Adrenal gland (tissue), 12 donors: ENCODE measurements around the gene RNF2. TPM values are rescaled to one million over a fixed set of nuclear protein-coding genes. Genes with fewer than 3 reads are reported as not detected.

Source experiments
- DNase-seq, 7 donors: peaks; one replicate each; pipeline ENCODE4 v3.0.0-alpha.2; 2019 to 2020
- H3K27ac ChIP-seq, 5 donors: fragments of 200-600 bp; sonication (generic) in 4 of 5; 1 replicate in 3 of 5; 2 replicates in 2 of 5; pipeline versions ENCODE4 v1.5.1 to v1.8.0; 2016 to 2020; ENCODE audit warnings: mild to moderate bottlenecking in 1 of 5
- H3K27me3 ChIP-seq: fragments of 200-600 bp; 2 replicates; pipeline ENCODE4 v1.8.0; 2021
- H3K36me3 ChIP-seq, 2 donors: fragments of 200-600 bp; replicated peaks in 1 of 2; 1 replicate in 1 of 2; 2 replicates in 1 of 2; pipeline versions ENCODE4 v1.5.1 to v1.8.0; 2018 to 2022
- H3K4me1 ChIP-seq, 2 donors: fragments of 200-600 bp; replicated peaks in 1 of 2; 1 replicate in 1 of 2; 2 replicates in 1 of 2; pipeline versions ENCODE4 v1.5.1 to v1.8.0; 2018 to 2021
- H3K4me3 ChIP-seq, 4 donors: fragments of 200-600 bp; sonication (generic) in 3 of 4; one replicate each; pipeline ENCODE4 v1.5.1; 2016 to 2018
- H3K9me3 ChIP-seq, 3 donors: fragments of 200-600 bp; sonication (generic) in 1 of 3; replicated peaks in 1 of 3; 1 replicate in 2 of 3; 2 replicates in 1 of 3; pipeline versions ENCODE4 v1.5.1 to v1.8.0; 2016 to 2021
- POLR2A ChIP-seq, 2 donors: fragments of 450-650 bp; IDR thresholded peaks; one replicate each; pipeline ENCODE4 v1.6.1; 2017; ENCODE audit warnings: antibody characterized with exemption in 2 of 2, mild to moderate bottlenecking in 2 of 2, moderate library complexity in 1 of 2
- WGBS, 4 donors: extraction: QIAGEN DNeasy Blood & Tissue Kit in 2 of 4; methylation state at CpG; one replicate each; pipeline versions ENCODE4 v1.1.5 to v1.1.7; 2013 to 2017; 5-methylcytosine and 5-hydroxymethylcytosine counted together
- intact Hi-C, 2 donors: fragments of 100-400 bp; cut with DNase I; formaldehyde crosslinking; loops; one replicate each; pipeline versions ENCODE4 v1.14.1 to v1.15.0; 2022 to 2023
- polyA plus RNA-seq, 3 donors: library from polyadenylated mRNA; stranded (reverse); fragments of 200-250 nt in 2 of 3; fragments of 350-450 nt in 1 of 3; fragmentation: Illumina TruSeq in 1 of 3; extraction: RNeasy Lipid Tissue Mini Kit (QIAGEN cat#74804) in 1 of 3; gene quantifications; one replicate each; pipeline ENCODE4 v1.2.3, GENCODE V29; 2013 to 2014
- total RNA-seq, 9 donors: library from RNA; depleted of rRNA in 4 of 9; stranded (reverse); fragments of >200 nt in 4 of 9; fragments of 120-200 nt in 1 of 9; fragmentation: NEBNext Ultra II Directional in 1 of 9; extraction: Animal tissue kit (Norgen Biotek cat#: 25700) in 1 of 9; gene quantifications; one replicate each; pipeline versions ENCODE4 v1.1.0 to v1.2.4, GENCODE V29; 2013 to 2023
- TF ChIP-seq, protein P1 (sequence below), 6 experiments: fragments of 450-650 bp in 4 of 6; fragments of 200-600 bp in 2 of 6; sonication (generic) in 1 of 6; IDR thresholded peaks; 1 replicate in 5 of 6; 2 replicates in 1 of 6; pipeline versions ENCODE4 v1.5.1 to v1.8.0; 2016 to 2021; ENCODE audit warnings: antibody characterized with exemption in 6 of 6, mild to moderate bottlenecking in 2 of 6, moderate library complexity in 1 of 6
- donor health status: healthy with polysubstance abuse.
- donor health status: Bipolar disorder and iron deficiency.
- donor health status: DM: yes; HTN: yes; CAD: no.
- donor health status: DM: no; HTN: no; CAD: no.
- donor health status: DM: no; HTN: no; CAD: no.
- donor health status: DM: yes; HTN: yes; CAD: no.

Gene RNF2
- total and polyA plus RNA-seq, 12 donors, result 3.5 to 34.6 (median 18.0) TPM

DNA sequence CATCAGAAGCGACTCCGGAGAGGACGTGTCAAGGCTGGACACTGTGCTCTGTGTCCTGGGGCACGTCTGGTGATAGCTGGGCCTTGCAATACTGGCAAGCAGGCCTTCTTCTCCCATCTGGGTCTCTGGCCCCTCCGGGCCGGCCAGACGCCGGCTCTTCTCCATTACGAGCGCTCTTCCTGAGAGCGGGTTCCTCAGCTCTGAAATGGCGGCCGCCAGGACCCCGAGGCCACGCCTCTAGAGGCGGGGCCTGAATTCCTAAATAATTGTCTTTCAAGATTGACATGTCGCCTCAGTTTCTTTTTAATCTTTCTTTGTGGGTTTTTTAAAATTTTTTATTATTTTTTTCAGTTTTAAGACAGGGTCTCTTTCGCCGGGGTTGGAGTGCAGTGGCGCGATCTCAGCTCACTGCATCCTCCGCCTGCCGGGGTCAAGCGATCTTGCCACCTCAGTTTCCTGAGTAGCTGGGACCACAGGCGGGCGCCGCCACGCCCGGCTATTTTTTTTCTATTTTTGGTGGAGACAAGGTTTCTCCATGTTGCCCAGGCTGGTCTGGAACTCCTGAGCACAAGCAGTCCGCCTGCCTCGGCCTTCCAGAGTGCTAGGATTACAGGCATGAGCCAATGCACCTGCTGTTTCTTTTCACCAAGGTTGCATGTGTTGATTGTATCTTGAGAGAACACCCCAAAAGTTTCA, 9.2 kb downstream of the RNF2 start:
- no peaks in the 10 kb centered on the region for H3K27me3 ChIP-seq
- H3K4me1 ChIP-seq, result peaks cover 18 to 36% of the 10 kb centered on the region in 2 donors
- no peaks in the 10 kb centered on the region for H3K36me3 ChIP-seq
- H3K4me3 ChIP-seq, result no peak overlapping the region
- intact Hi-C loops, result no loop called here
- H3K9me3 ChIP-seq, result no peaks in the 10 kb centered on the region
- DNase-seq, result no peak
- H3K27ac ChIP-seq, result no peak overlapping the region
- WGBS, 4 donors, result 96 to 98% (median 97%) methylated on average over 31 of the region's 31 CpGs
- TF ChIP-seq, protein P1, sequence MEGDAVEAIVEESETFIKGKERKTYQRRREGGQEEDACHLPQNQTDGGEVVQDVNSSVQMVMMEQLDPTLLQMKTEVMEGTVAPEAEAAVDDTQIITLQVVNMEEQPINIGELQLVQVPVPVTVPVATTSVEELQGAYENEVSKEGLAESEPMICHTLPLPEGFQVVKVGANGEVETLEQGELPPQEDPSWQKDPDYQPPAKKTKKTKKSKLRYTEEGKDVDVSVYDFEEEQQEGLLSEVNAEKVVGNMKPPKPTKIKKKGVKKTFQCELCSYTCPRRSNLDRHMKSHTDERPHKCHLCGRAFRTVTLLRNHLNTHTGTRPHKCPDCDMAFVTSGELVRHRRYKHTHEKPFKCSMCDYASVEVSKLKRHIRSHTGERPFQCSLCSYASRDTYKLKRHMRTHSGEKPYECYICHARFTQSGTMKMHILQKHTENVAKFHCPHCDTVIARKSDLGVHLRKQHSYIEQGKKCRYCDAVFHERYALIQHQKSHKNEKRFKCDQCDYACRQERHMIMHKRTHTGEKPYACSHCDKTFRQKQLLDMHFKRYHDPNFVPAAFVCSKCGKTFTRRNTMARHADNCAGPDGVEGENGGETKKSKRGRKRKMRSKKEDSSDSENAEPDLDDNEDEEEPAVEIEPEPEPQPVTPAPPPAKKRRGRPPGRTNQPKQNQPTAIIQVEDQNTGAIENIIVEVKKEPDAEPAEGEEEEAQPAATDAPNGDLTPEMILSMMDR (IDR thresholded peaks at IDR 0.05), result no peak
- TF ChIP-seq POLR2A (IDR thresholded peaks at IDR 0.05), result no peak

DNA sequence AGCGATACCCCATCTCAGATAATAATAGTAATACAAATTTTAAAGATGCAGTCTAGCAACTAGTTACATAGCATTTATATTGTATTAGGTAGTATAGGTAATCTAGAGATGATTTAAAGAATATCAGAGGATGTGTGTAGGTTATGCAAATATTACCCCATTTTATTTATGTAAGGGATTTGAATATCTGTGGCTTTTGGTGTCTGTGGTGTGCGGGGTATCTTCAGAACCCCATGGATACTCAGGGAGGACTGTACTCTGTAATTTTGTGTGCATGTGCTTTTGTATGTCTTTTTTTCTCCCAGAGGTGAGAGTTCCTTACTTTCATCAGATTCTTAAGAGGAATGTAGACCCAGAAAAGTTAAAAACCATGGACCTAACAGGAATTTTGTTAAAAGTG, 12.8 kb downstream of the RNF2 start:
- H3K27me3 ChIP-seq, result no peaks in the 10 kb centered on the region
- H3K4me1 ChIP-seq, result peaks cover 12 to 52% of the 10 kb centered on the region in 2 donors
- no peak overlapping the region for H3K4me3 ChIP-seq
- H3K27ac ChIP-seq, result no peak overlapping the region
- no peak for DNase-seq
- no peak for TF ChIP-seq POLR2A (IDR thresholded peaks at IDR 0.05)
- TF ChIP-seq, protein P1 (IDR thresholded peaks at IDR 0.05), result no peak
- intact Hi-C loops, result no loop called here
- H3K36me3 ChIP-seq, result no peaks in the 10 kb centered on the region
- no peaks in the 10 kb centered on the region for H3K9me3 ChIP-seq
- WGBS, 4 donors, result 87 to 100% (median 90%) methylated on average over 2 of the region's 2 CpGs

DNA sequence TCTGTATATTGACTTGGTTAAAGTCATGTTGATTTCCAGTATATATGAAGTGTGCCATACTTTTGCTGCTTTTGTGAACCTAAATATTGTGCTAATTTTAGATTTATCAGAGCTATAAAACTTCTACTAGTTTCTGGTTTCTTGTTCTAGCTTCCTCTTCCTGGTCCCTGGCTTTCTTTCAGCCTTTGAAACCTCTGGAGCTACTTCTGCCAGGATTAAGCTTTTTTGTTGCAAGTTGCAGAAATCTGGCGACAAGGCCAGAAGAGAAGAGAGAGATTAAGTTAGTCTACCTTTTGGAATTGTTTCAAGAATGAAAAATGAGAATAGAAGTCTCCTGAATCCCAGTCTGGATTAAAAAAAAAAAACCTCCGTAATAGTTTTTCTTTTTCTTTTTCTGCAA, 13.5 kb downstream of the RNF2 start:
- intact Hi-C loops, result no loop called here
- H3K9me3 ChIP-seq, result no peaks in the 10 kb centered on the region
- H3K4me3 ChIP-seq, result peak overlapping the region in 1 of 4 donors; percentile 4
- no peaks in the 10 kb centered on the region for H3K36me3 ChIP-seq
- no peak for DNase-seq
- H3K27me3 ChIP-seq, result no peaks in the 10 kb centered on the region
- 28 to 41% (median 33%) methylated on average over 2 of the region's 2 CpGs for WGBS, 4 donors
- H3K27ac ChIP-seq, result no peak overlapping the region
- peaks cover 12 to 56% of the 10 kb centered on the region in 2 donors for H3K4me1 ChIP-seq
- TF ChIP-seq, protein P1 (IDR thresholded peaks at IDR 0.05), result no peak
- TF ChIP-seq POLR2A (IDR thresholded peaks at IDR 0.05), result no peak

DNA sequence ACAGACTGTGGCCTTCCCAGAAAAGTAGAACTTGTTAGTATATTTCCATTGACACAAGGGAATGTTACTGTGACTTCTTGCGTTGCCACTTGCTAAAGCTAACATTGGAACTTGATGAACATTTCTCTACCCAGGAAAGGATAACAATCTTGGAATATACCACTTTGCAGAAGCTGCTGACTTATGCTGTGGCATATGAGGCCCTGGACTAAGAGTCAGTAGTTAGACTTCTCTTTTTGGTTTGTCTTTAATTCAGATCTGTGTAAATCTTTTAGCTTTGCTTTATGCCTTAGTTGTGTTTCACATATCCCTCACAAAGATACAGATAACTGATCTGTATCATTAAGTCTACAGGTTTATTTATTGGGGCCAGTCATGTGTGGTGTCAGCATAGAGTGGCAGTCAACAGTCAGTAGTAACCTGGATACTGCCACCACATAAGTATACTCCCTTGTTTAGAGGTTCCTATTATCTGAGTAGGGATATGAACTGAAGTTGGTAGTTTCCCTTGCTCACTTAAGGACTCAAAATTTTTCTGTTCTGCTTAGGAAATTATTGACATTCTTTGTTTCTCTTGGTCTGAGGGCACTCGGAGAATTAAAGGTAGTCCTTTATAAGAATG, 14.7 kb downstream of the RNF2 start:
- H3K4me1 ChIP-seq, result peaks cover 12 to 56% of the 10 kb centered on the region in 2 donors
- no peak overlapping the region for H3K27ac ChIP-seq
- TF ChIP-seq, protein P1 (IDR thresholded peaks at IDR 0.05), result no peak
- TF ChIP-seq POLR2A (IDR thresholded peaks at IDR 0.05), result no peak
- no peaks in the 10 kb centered on the region for H3K9me3 ChIP-seq
- no peak overlapping the region for H3K4me3 ChIP-seq
- no peaks in the 10 kb centered on the region for H3K27me3 ChIP-seq
- H3K36me3 ChIP-seq, result no peaks in the 10 kb centered on the region
- no peak for DNase-seq
- WGBS, 4 donors, result 89 to 96% (median 93%) methylated on average over 2 of the region's 2 CpGs
- intact Hi-C loops, result no loop called here
